ENCODE measurements around the gene MICAL2.

MICAL2 gene

GRCh38 chr11:12112750-12113149 lies 2.4 kb downstream of the MICAL2 start:
- no peak overlapping the region for H3K27ac Mint-ChIP-seq
- peaks cover 66% of the 10 kb centered on the region for H3K4me1 Mint-ChIP-seq (ENCODE audit: low read depth)
- H3K9me3 Mint-ChIP-seq = no peaks in the 10 kb centered on the region
- no peaks in the 10 kb centered on the region for H3K27me3 Mint-ChIP-seq
- intact Hi-C loops (cut with micrococcal nuclease) = loop anchor here (10.0 kb wide), 1 partner anchor 122 kb away; no protein-coding TSS in a partner anchor
- no peak overlapping the region for H3K4me3 Mint-ChIP-seq
- peaks cover 20% of the 10 kb centered on the region for H3K36me3 Mint-ChIP-seq (ENCODE audit: low read depth)

GRCh38 chr11:12113294-12113693 lies 2.9 kb downstream of the MICAL2 start:
- H3K36me3 Mint-ChIP-seq (ENCODE audit: low read depth) = peaks cover 20% of the 10 kb centered on the region
- intact Hi-C loops (cut with micrococcal nuclease) = loop anchor here (10.0 kb wide), 1 partner anchor 122 kb away; no protein-coding TSS in a partner anchor
- no peak overlapping the region for H3K4me3 Mint-ChIP-seq
- H3K4me1 Mint-ChIP-seq (ENCODE audit: low read depth) = peaks cover 66% of the 10 kb centered on the region
- H3K27ac Mint-ChIP-seq = no peak overlapping the region
- H3K9me3 Mint-ChIP-seq = no peaks in the 10 kb centered on the region
- no peaks in the 10 kb centered on the region for H3K27me3 Mint-ChIP-seq

- intact Hi-C loops (cut with micrococcal nuclease) = loop anchor here (10.0 kb wide), 1 partner anchor 120 kb away; no protein-coding TSS in a partner anchor
- Mint-ChIP-seq H3K27me3 (no peaks in the 10 kb centered on the region), H3K4me3 (no peak overlapping the region), H3K36me3 (ENCODE audit: low read depth) (peaks cover 26% of the 10 kb centered on the region), H3K4me1 (ENCODE audit: low read depth) (peaks cover 66% of the 10 kb centered on the region), H3K9me3 (no peaks in the 10 kb centered on the region), H3K27ac (no peak overlapping the region)
Measured at GRCh38 chr11:12114193-12115033, 4.0 kb downstream of the MICAL2 start.

- Mint-ChIP-seq H3K36me3 (ENCODE audit: low read depth) (peaks cover 25% of the 10 kb centered on the region), H3K27ac (peak overlapping the region; percentile 72), H3K4me1 (ENCODE audit: low read depth) (peaks cover 74% of the 10 kb centered on the region), H3K9me3 (no peaks in the 10 kb centered on the region), H3K4me3 (no peak overlapping the region), H3K27me3 (no peaks in the 10 kb centered on the region)
- intact Hi-C loops (cut with micrococcal nuclease) = loop anchor here (10.0 kb wide), 1 partner anchor 118 kb away; no protein-coding TSS in a partner anchor
Measured at GRCh38 chr11:12116425-12117032, 6.1 kb downstream of the MICAL2 start.

- Mint-ChIP-seq H3K4me1 (ENCODE audit: low read depth) (peaks cover 74% of the 10 kb centered on the region), H3K9me3 (no peaks in the 10 kb centered on the region), H3K27ac (peak overlapping the region; percentile 72), H3K36me3 (ENCODE audit: low read depth) (peaks cover 31% of the 10 kb centered on the region), H3K4me3 (no peak overlapping the region), H3K27me3 (no peaks in the 10 kb centered on the region)
- intact Hi-C loops (cut with micrococcal nuclease) = loop anchor here (10.0 kb wide), 1 partner anchor 118 kb away; no protein-coding TSS in a partner anchor
Measured at GRCh38 chr11:12117200-12117599, 6.8 kb downstream of the MICAL2 start.

GRCh38 chr11:12117611-12118010 lies 7.2 kb downstream of the MICAL2 start:
- H3K27me3 Mint-ChIP-seq = no peaks in the 10 kb centered on the region
- H3K4me3 Mint-ChIP-seq = no peak overlapping the region
- H3K4me1 Mint-ChIP-seq (ENCODE audit: low read depth) = peaks cover 72% of the 10 kb centered on the region
- H3K9me3 Mint-ChIP-seq = no peaks in the 10 kb centered on the region
- peaks cover 31% of the 10 kb centered on the region for H3K36me3 Mint-ChIP-seq (ENCODE audit: low read depth)
- intact Hi-C loops (cut with micrococcal nuclease) = loop anchor here (10.0 kb wide), 1 partner anchor 117 kb away; no protein-coding TSS in a partner anchor
- H3K27ac Mint-ChIP-seq = peak overlapping the region; percentile 72

GRCh38 chr11:12118949-12119348 lies 8.6 kb downstream of the MICAL2 start:
- Mint-ChIP-seq H3K27me3 (no peaks in the 10 kb centered on the region), H3K4me3 (no peak overlapping the region), H3K9me3 (no peaks in the 10 kb centered on the region), H3K36me3 (ENCODE audit: low read depth) (peaks cover 31% of the 10 kb centered on the region), H3K27ac (peak overlapping the region; percentile 72), H3K4me1 (ENCODE audit: low read depth) (peaks cover 71% of the 10 kb centered on the region)
- intact Hi-C loops (cut with micrococcal nuclease) = loop anchor here (10.0 kb wide), 1 partner anchor 116 kb away; no protein-coding TSS in a partner anchor

- Mint-ChIP-seq H3K27ac (peak overlapping the region; percentile 32), H3K4me1 (ENCODE audit: low read depth) (peaks cover 77% of the 10 kb centered on the region), H3K36me3 (ENCODE audit: low read depth) (peaks cover 31% of the 10 kb centered on the region), H3K4me3 (no peak overlapping the region), H3K9me3 (no peaks in the 10 kb centered on the region), H3K27me3 (no peaks in the 10 kb centered on the region)
- intact Hi-C loops (cut with micrococcal nuclease) = loop anchor here (10.0 kb wide), 1 partner anchor 115 kb away; no protein-coding TSS in a partner anchor
Measured at GRCh38 chr11:12119502-12119901, 9.1 kb downstream of the MICAL2 start.

GRCh38 chr11:12120031-12121008 lies 9.9 kb downstream of the MICAL2 start:
- peaks cover 85% of the 10 kb centered on the region for H3K4me1 Mint-ChIP-seq (ENCODE audit: low read depth)

GRCh38 chr11:12121011-12121410 lies 10.6 kb downstream of the MICAL2 start:
- Mint-ChIP-seq H3K9me3 (no peaks in the 10 kb centered on the region), H3K4me1 (ENCODE audit: low read depth) (peaks cover 92% of the 10 kb centered on the region), H3K36me3 (ENCODE audit: low read depth) (peaks cover 29% of the 10 kb centered on the region), H3K4me3 (no peak overlapping the region), H3K27ac (peak overlapping the region; percentile 9), H3K27me3 (no peaks in the 10 kb centered on the region)
- intact Hi-C loops (cut with micrococcal nuclease) = loop anchor here (5.0 kb wide), 1 partner anchor 36 kb away; no protein-coding TSS in a partner anchor

More at GRCh38 chr11:12120031-12121008, 9.9 kb downstream of the MICAL2 start:
- Mint-ChIP-seq H3K36me3 (ENCODE audit: low read depth) (peaks cover 31% of the 10 kb centered on the region), H3K9me3 (no peaks in the 10 kb centered on the region), H3K27ac (peak overlapping the region; percentile 32), H3K4me3 (no peak overlapping the region), H3K27me3 (no peaks in the 10 kb centered on the region)
- intact Hi-C loops (cut with micrococcal nuclease) = loop anchor here (5.0 kb wide), 1 partner anchor 37 kb away; no protein-coding TSS in a partner anchor

- Mint-ChIP-seq H3K4me1 (ENCODE audit: low read depth) (peaks cover 92% of the 10 kb centered on the region), H3K27me3 (no peaks in the 10 kb centered on the region), H3K36me3 (ENCODE audit: low read depth) (peaks cover 24% of the 10 kb centered on the region), H3K9me3 (no peaks in the 10 kb centered on the region), H3K4me3 (no peak overlapping the region), H3K27ac (no peak overlapping the region)
- intact Hi-C loops (cut with micrococcal nuclease) = loop anchor here (5.0 kb wide), 1 partner anchor 36 kb away; no protein-coding TSS in a partner anchor
Measured at GRCh38 chr11:12121517-12121916, 11.1 kb downstream of the MICAL2 start.

GRCh38 chr11:12122083-12122482 lies 11.7 kb downstream of the MICAL2 start:
- intact Hi-C loops (cut with micrococcal nuclease) = loop anchor here (5.0 kb wide), 1 partner anchor 35 kb away; no protein-coding TSS in a partner anchor
- peaks cover 18% of the 10 kb centered on the region for H3K36me3 Mint-ChIP-seq (ENCODE audit: low read depth)
- H3K4me1 Mint-ChIP-seq (ENCODE audit: low read depth) = peaks cover 92% of the 10 kb centered on the region
- H3K27me3 Mint-ChIP-seq = no peaks in the 10 kb centered on the region
- no peak overlapping the region for H3K27ac Mint-ChIP-seq
- no peak overlapping the region for H3K4me3 Mint-ChIP-seq
- H3K9me3 Mint-ChIP-seq = no peaks in the 10 kb centered on the region

GRCh38 chr11:12123273-12123672 lies 12.9 kb downstream of the MICAL2 start:
- no peak overlapping the region for H3K27ac Mint-ChIP-seq
- no peaks in the 10 kb centered on the region for H3K27me3 Mint-ChIP-seq
- H3K4me1 Mint-ChIP-seq (ENCODE audit: low read depth) = peaks cover 92% of the 10 kb centered on the region
- intact Hi-C loops (cut with micrococcal nuclease) = loop anchor here (5.0 kb wide), 1 partner anchor 34 kb away; no protein-coding TSS in a partner anchor
- peaks cover 17% of the 10 kb centered on the region for H3K36me3 Mint-ChIP-seq (ENCODE audit: low read depth)
- no peak overlapping the region for H3K4me3 Mint-ChIP-seq
- H3K9me3 Mint-ChIP-seq = no peaks in the 10 kb centered on the region
